Measurements from ENCODE around the gene HCN2. TPM values are rescaled to one million over a fixed set of nuclear protein-coding genes. Genes with fewer than 3 reads are reported as not detected.

HCN2 gene
- total and polyA plus RNA-seq, 2 of the 13 experiments (the other 11 are each of a cell fraction or from before 2014, with no cell fraction given): 0.01 TPM; not detected in 1

- TF ChIP-seq IRF1 (CRISPR knock-in tag; IDR thresholded peaks at IDR 0.05; ENCODE audit: low read depth) (no peak), RBFOX2 (IDR thresholded peaks at IDR 0.05; ENCODE audit: low read depth, low read length) (peak; percentile 59; the same call in 1 of the 2 replicates), NR2F2 (IDR thresholded peaks at IDR 0.05; ENCODE audit: borderline replicate concordance, low read depth) (no peak), ZNF800 (CRISPR knock-in tag; IDR thresholded peaks at IDR 0.05) (no peak)
- TF ChIP-seq, protein P1, sequence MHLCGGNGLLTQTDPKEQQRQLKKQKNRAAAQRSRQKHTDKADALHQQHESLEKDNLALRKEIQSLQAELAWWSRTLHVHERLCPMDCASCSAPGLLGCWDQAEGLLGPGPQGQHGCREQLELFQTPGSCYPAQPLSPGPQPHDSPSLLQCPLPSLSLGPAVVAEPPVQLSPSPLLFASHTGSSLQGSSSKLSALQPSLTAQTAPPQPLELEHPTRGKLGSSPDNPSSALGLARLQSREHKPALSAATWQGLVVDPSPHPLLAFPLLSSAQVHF (CRISPR knock-in tag; IDR thresholded peaks at IDR 0.05): no peak
These were observed 34.9 kb downstream of the HCN2 start (continued) for GRCh38 chr19:624433-625109.

DNA sequence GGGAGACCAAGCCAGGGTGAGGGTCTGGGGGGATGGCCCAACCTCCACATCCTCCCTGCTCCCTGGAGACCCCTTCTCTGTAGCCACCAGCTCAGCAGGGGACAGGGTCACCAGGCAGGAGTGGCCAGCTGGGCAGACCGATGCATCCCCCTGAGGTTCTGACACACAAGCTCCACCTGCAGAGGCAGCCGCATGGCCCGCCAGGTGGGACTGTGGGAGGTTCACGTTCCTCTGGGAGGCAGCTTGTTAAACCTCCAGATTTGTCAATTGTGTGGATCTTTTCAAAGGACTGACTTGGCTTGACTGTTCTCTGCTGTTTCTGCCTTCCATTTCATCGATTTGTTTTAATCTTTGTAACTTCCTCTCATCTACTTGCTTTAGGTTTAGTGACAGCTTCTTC lies 35.6 kb downstream of the HCN2 start:
- H3K27ac ChIP-seq (ENCODE audit: extremely low read length, insufficient read depth, low read length): no peak overlapping the region
- H3K9me3 ChIP-seq (ENCODE audit: low read length): no peaks in the 10 kb centered on the region
- H3K4me3 ChIP-seq (replicated peaks in 1 of 3; ENCODE audit: insufficient read depth in 1 of 3, low read depth in 2 of 3, low read length in 3 of 3): no peak overlapping the region
- whole genome bisulfite sequencing (ENCODE audit: low lambda C conversion rate): 92% methylated on average over 4 of the region's 5 CpGs
- H2AFZ ChIP-seq (ENCODE audit: low read length): no peak overlapping the region
- DNase-seq (ENCODE audit: low spot score) (no peak), ATAC-seq (no peak), FAIRE-seq (no peak)
- intact Hi-C loops (cut with micrococcal nuclease; ENCODE audit: unreplicated experiment): no loop called here
- CTCF ChIA-PET (ENCODE audit: low intra/inter-chr PET ratio, low total read pairs): no interaction called here
- in situ Hi-C loops (cut with HindIII; ENCODE audit: extremely low pct_ligation_motif_present, low pct_unique_long_range_greater_than_20kb): no loop called here
- BruUV-seq (replicated peaks): no TSS peak
- no peak overlapping the region for H3K4me2 ChIP-seq (ENCODE audit: low read depth, low read length)
- 0 out of 2 replicates have a peak, but pooled peaks cover 12% of the 10 kb centered on the region for H3K4me1 ChIP-seq (ENCODE audit: insufficient read depth, low read length)
- peaks cover 10% of the 10 kb centered on the region for H3K79me2 ChIP-seq (ENCODE audit: insufficient read depth, low read length)
- no peak for TF ChIP-seq NR2F6 (IDR thresholded peaks at IDR 0.05)
- TF ChIP-seq NR2F6 (CRISPR knock-in tag; IDR thresholded peaks at IDR 0.05): no peak
- no peak for TF ChIP-seq ARNT2 (CRISPR knock-in tag; IDR thresholded peaks at IDR 0.05; ENCODE audit: low read depth)
- TF ChIP-seq TCF12 (IDR thresholded peaks at IDR 0.05): no peak
- TF ChIP-seq TCF12 (CRISPR knock-in tag; IDR thresholded peaks at IDR 0.05): no peak
- TF ChIP-seq, protein P2, sequence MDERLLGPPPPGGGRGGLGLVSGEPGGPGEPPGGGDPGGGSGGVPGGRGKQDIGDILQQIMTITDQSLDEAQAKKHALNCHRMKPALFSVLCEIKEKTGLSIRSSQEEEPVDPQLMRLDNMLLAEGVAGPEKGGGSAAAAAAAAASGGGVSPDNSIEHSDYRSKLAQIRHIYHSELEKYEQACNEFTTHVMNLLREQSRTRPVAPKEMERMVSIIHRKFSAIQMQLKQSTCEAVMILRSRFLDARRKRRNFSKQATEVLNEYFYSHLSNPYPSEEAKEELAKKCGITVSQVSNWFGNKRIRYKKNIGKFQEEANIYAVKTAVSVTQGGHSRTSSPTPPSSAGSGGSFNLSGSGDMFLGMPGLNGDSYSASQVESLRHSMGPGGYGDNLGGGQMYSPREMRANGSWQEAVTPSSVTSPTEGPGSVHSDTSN (CRISPR knock-in tag; IDR thresholded peaks at IDR 0.05): no peak
- no peak for TF ChIP-seq ONECUT2 (CRISPR knock-in tag; IDR thresholded peaks at IDR 0.05)
- TF ChIP-seq ZNF136 (CRISPR knock-in tag; IDR thresholded peaks at IDR 0.05; ENCODE audit: low read depth): no peak
- no peak for TF ChIP-seq POGZ (CRISPR knock-in tag; IDR thresholded peaks at IDR 0.05)
- no peak for TF ChIP-seq RFX1 (IDR thresholded peaks at IDR 0.05)
- no peak for TF ChIP-seq ZNF550 (CRISPR knock-in tag; IDR thresholded peaks at IDR 0.05; ENCODE audit: borderline replicate concordance)
- TF ChIP-seq ZFP37 (CRISPR knock-in tag; IDR thresholded peaks at IDR 0.05; ENCODE audit: borderline replicate concordance): no peak
- no peaks in the 10 kb centered on the region for H4K20me1 ChIP-seq (ENCODE audit: insufficient read depth, low read length)
- peaks cover 7 to 34% of the 10 kb centered on the region in 2 experiments for H3K36me3 ChIP-seq (replicated peaks in 1 of 2; ENCODE audit: control insufficient read depth in 1 of 2, insufficient read depth in 2 of 2, low read length in 2 of 2)
- no peaks in the 10 kb centered on the region for H3K27me3 ChIP-seq (ENCODE audit: control insufficient read depth in 1 of 2, insufficient read depth in 2 of 2, low read length in 2 of 2)
- H3K9ac ChIP-seq (ENCODE audit: insufficient read depth, low read depth, low read length): no peak overlapping the region
- POLR2A ChIA-PET: no interaction called here

All from HepG2 (cell line).